ENCODE results near the gene GALNTL6. TPM values are rescaled to one million over a fixed set of nuclear protein-coding genes. Genes with fewer than 3 reads are reported as not detected.

Gene GALNTL6
- total and polyA plus RNA-seq, 2 of the 4 experiments (the other 2 are of a cell fraction): under 0.01 TPM; not detected in 1

DNA sequence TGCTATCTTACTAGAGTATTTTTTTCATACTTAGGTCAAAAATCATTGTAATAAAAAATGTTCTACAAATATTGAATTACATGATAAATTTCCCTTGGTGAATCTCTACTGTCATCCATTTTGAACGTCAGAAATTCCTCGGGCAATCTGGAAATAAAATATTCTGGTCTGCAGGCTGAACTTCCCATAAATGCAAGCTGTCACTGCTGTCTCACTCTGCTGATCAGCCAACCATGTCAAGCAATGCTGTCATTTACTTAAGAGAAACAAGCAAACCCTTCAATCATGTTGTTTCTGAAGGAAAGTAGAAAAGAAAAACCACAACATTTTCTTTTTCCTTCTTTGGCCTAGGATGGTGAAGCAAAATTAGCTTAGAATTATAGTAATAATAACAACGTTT lies 841.3 kb downstream of the GALNTL6 start:
- H4K5ac ChIP-seq (ENCODE audit: low read depth, low read length): no peak overlapping the region
- H4K91ac ChIP-seq (ENCODE audit: insufficient read depth, low read depth, low read length): no peak overlapping the region
- ChIA-PET POLR2A (ENCODE audit: unreplicated experiment) (no interaction called here), CTCF (no interaction called here)
- no peaks in the 10 kb centered on the region for H3K4me1 ChIP-seq (ENCODE audit: control insufficient read depth, insufficient read depth, low read length)
- no peak overlapping the region for H3K27ac ChIP-seq (ENCODE audit: insufficient read depth, low read length)
- no peak overlapping the region for H3K18ac ChIP-seq (ENCODE audit: low read depth, low read length)
- 55% methylated on average over 2 of the region's 3 CpGs; no CpG with 5 or more reads in 1 of the 2 experiments for WGBS, 2 experiments (ENCODE audit: extremely low coverage in 2 of 2, insufficient read length in 1 of 2)
- H3K9me1 ChIP-seq (ENCODE audit: insufficient read depth, low read length): no peaks in the 10 kb centered on the region
- H3K27me3 ChIP-seq (ENCODE audit: control insufficient read depth, insufficient read depth, low read length): no peaks in the 10 kb centered on the region
- no peak overlapping the region for H4K8ac ChIP-seq (ENCODE audit: low read depth in 2 of 2, low read length in 2 of 2)
- dilution Hi-C loops (cut with HindIII; ENCODE audit: low sequenced_read_pairs, unreplicated experiment): no loop called here
- BruUV-seq (replicated peaks): no TSS peak
- no peak overlapping the region for H2AK5ac ChIP-seq (ENCODE audit: low read depth, low read length)
- no peak overlapping the region for H3K4ac ChIP-seq (ENCODE audit: low read depth, low read length)
- no peak overlapping the region for H3K9ac ChIP-seq (ENCODE audit: low read depth, low read length)
- H2AFZ ChIP-seq (replicated peaks; ENCODE audit: low read length, poor library complexity): no peak overlapping the region
- no peak overlapping the region for H2BK20ac ChIP-seq (ENCODE audit: low read depth, low read length)
- ATAC-seq (ENCODE audit: low read depth) (no peak), DNase-seq (no peak)
- no peak overlapping the region for H2BK15ac ChIP-seq (ENCODE audit: low read depth, low read length)
- peaks cover 2% of the 10 kb centered on the region; the same call in 1 of the 2 replicates for H3K9me3 ChIP-seq (ENCODE audit: control insufficient read depth, insufficient read depth, low read length)
- H3K36me3 ChIP-seq (ENCODE audit: control insufficient read depth, insufficient read depth, low read length): no peaks in the 10 kb centered on the region
- no peak overlapping the region for H2AK9ac ChIP-seq (replicated peaks; ENCODE audit: low read depth, low read length, poor library complexity)
- TF ChIP-seq, protein P1, sequence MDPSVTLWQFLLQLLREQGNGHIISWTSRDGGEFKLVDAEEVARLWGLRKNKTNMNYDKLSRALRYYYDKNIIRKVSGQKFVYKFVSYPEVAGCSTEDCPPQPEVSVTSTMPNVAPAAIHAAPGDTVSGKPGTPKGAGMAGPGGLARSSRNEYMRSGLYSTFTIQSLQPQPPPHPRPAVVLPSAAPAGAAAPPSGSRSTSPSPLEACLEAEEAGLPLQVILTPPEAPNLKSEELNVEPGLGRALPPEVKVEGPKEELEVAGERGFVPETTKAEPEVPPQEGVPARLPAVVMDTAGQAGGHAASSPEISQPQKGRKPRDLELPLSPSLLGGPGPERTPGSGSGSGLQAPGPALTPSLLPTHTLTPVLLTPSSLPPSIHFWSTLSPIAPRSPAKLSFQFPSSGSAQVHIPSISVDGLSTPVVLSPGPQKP (IDR thresholded peaks at IDR 0.05; ENCODE audit: borderline replicate concordance, low read depth, low read length): no peak
- TF ChIP-seq SMC3 (IDR thresholded peaks at IDR 0.05; ENCODE audit: low read depth, low read length): no peak
- H3K56ac ChIP-seq (ENCODE audit: extremely low read depth, insufficient read depth, low read length): no peak overlapping the region
- no peaks in the 10 kb centered on the region for H4K20me1 ChIP-seq (ENCODE audit: insufficient read depth, low read length)
- H3K4me2 ChIP-seq (ENCODE audit: low read depth, low read length): no peak overlapping the region
- no peak overlapping the region for H3K23ac ChIP-seq (ENCODE audit: low read depth, low read length)
- in situ Hi-C loops (cut with MboI; ENCODE audit: low sequenced_read_pairs): no loop called here
- no peaks in the 10 kb centered on the region for H3K79me1 ChIP-seq (ENCODE audit: low read depth in 1 of 2, low read length in 2 of 2)
- no peak overlapping the region for H2BK120ac ChIP-seq (ENCODE audit: low read depth, low read length)
- intact Hi-C loops (cut with micrococcal nuclease): no loop called here
- H2BK5ac ChIP-seq (ENCODE audit: low read depth, low read length, poor library complexity, severe bottlenecking): no peak overlapping the region
- H3K4me3 ChIP-seq (ENCODE audit: insufficient read depth, low read depth, low read length): no peak overlapping the region
- no peak overlapping the region for H3K14ac ChIP-seq (replicated peaks; ENCODE audit: low read depth, low read length)
